RWPE1 (cell line): ENCODE data around the gene PDE4D.

Experiments
- CTCF ChIA-PET: fragments of 350-600 bp; sonication (Branson Sonifier 250); formaldehyde crosslinking; extraction: SDS; loops from one replicate; lab custom pipeline; 2021; lab: Yijun Ruan, JAX
- POLR2A ChIA-PET: fragments of 400-600 bp; formaldehyde crosslinking; extraction: SDS; loops from one replicate; lab custom pipeline; 2020; ENCODE audit warnings: antibody characterized with exemption; ENCODE audit not compliant: low non-redundant PET; lab: Yijun Ruan, JAX
- DNase-seq: peaks from one replicate; pipeline ENCODE4 v3.0.0; 2012; ENCODE audit warnings: low spot score
- H3K27ac ChIP-seq: fragments of 450-650 bp; 2 replicates; pipeline ENCODE4 v1.5.1; 2017
- TF ChIP-seq, protein P1 (sequence below): fragments of 450-650 bp; conservative IDR thresholded peaks from 2 replicates; pipeline ENCODE4 v1.5.1; 2017; ENCODE audit warnings: low read depth, mild to moderate bottlenecking

PDE4D gene

DNA sequence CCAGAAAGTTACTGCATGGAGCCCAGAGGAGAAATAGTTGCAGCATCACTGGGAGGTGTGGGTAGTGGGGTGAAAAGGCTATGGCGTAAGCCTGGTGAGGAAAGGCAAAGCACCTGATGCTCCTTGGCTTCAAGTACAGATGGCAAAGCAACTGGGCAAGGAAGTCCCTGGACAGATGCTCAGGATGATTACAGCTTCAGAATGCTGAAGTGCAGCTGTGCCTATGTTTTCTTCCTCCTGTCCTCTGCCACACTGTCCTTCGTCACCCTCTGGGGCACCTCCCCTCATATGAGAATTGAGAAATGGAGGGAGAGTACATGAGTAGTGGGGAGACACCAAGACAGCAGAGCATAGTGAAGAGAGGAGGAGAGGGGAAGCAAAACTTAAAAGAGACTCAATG, 328.0 kb downstream of the PDE4D start:
- no peak for DNase-seq
- TF ChIP-seq, protein P1, sequence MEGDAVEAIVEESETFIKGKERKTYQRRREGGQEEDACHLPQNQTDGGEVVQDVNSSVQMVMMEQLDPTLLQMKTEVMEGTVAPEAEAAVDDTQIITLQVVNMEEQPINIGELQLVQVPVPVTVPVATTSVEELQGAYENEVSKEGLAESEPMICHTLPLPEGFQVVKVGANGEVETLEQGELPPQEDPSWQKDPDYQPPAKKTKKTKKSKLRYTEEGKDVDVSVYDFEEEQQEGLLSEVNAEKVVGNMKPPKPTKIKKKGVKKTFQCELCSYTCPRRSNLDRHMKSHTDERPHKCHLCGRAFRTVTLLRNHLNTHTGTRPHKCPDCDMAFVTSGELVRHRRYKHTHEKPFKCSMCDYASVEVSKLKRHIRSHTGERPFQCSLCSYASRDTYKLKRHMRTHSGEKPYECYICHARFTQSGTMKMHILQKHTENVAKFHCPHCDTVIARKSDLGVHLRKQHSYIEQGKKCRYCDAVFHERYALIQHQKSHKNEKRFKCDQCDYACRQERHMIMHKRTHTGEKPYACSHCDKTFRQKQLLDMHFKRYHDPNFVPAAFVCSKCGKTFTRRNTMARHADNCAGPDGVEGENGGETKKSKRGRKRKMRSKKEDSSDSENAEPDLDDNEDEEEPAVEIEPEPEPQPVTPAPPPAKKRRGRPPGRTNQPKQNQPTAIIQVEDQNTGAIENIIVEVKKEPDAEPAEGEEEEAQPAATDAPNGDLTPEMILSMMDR, result no peak
- no peak overlapping the region for H3K27ac ChIP-seq
- ChIA-PET CTCF (no interaction called here), POLR2A (no interaction called here)

DNA sequence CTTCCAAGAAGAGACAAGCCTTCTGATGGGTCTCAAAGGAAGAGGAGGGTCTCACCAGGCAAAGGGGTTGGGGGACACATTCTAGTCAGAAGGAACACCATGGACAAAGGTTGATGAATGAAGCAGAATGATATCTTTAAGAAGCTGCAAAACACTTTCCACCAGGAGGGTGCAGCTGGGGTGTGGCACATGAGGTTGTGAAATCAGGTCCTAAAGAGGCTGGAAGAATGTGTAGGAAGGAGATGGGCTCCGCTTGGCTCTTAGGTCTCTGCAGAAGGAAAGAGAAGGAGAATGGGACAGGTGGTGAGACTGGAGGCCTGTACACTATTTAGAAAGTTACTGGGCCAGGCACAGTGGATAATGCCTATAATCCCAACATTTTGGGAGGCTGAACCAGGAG, 328.6 kb downstream of the PDE4D start:
- ChIA-PET POLR2A (no interaction called here), CTCF (no interaction called here)
- H3K27ac ChIP-seq, result no peak overlapping the region
- TF ChIP-seq, protein P1, result no peak
- DNase-seq, result no peak

DNA sequence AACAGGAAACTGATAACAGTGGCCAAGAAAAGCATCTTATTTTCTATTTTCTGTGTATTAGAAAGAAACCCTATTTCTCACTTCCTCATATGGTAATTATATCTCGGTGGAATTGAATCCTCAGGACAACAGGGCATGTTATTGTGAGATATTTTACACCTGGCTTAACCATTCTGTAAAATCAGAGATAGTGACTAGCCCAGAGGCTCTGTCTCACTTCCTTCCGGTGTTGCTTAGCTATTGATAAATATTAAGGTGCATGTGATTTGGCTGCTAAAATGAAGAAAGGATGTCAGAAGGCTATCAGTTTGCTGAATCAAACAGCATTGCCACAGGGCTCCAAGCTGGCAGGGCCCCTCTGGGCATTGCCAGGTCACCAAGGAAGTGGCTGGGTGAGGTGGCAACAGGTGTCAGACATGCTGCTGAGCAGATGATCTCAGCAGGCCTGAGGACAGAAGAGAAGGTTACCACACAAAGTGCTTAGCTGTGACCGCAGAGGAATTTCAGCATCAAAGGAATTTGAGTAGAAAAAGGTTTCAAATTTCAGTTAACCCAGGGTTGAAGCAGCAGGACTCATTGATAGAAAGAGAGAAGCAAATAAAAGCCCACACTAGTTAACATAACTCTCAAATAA, 330.7 kb downstream of the PDE4D start:
- TF ChIP-seq, protein P1, result no peak
- ChIA-PET CTCF (no interaction called here), POLR2A (no interaction called here)
- H3K27ac ChIP-seq, result no peak overlapping the region
- DNase-seq, result peak; percentile 21

DNA sequence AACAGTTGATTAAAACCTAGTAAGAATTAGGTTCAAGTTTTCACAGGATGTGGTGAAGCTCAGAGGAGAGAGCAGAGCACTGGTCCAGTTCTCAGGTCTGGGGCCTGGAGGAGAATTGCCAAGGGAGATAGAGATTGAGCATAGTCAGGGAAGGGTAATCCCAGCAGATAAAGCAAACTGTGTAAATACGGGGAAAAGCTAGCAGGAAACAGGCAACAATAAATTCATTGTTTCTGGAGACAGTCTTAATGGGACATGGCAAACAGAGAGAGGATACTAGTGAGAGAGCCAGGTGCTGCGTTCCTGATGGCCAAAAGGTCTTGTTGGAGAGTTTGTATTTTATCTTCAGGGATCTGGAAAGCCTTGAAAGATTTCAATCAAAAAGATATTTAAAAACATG, 333.0 kb downstream of the PDE4D start:
- ChIA-PET POLR2A (no interaction called here), CTCF (interaction anchor here (0.6 to 0.7 kb wide), 2 partner anchors 97 to 518 kb away, joined by 3 read pairs; no protein-coding TSS in a partner anchor)
- DNase-seq, result no peak
- no peak overlapping the region for H3K27ac ChIP-seq
- TF ChIP-seq, protein P1, result no peak

DNA sequence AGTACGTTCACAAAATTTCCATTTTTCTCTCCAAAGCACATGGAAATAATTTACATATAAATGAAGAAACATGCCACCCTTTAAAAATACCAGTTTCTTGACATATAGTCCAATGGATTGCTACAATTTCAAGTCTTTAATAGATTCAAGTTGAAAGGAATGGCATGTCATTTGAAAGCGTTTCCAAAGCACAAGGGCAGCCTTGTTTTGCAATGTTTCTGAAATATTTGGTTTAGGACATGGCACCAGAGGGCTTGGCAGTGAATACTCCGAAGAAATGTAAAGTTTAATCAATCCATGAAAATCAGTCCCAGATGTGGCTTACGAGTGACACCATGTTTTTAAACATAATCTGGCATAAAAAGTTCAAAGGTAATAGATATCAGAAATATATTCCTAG, 333.7 kb downstream of the PDE4D start:
- no peak overlapping the region for H3K27ac ChIP-seq
- DNase-seq, result no peak
- POLR2A ChIA-PET, result no interaction called here
- CTCF ChIA-PET, result interaction anchor here (0.6 kb wide), 1 partner anchor 114 kb away, joined by 3 read pairs; no protein-coding TSS in a partner anchor
- TF ChIP-seq, protein P1, result no peak

DNA sequence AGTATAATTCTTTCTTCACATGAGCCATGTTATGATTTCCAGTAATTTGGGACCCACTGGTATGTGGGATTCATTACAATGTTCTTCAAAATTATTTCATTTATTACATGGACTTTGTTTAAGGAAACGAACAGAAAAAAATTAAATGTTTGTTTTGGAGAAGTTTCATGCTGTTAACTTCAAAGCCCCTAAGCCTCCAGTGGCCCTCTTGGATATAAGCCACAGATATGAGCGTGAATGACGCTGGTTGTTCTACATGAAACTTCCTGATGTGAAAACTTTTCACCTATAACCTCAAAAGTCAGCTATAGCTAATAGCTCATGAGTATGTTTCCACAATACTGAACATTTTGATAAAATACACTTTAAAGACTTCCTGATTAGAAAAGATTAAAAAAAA, 334.2 kb downstream of the PDE4D start:
- H3K27ac ChIP-seq, result no peak overlapping the region
- ChIA-PET CTCF (interaction anchor here (0.6 kb wide), 1 partner anchor 114 kb away, joined by 3 read pairs; no protein-coding TSS in a partner anchor), POLR2A (no interaction called here)
- TF ChIP-seq, protein P1, result no peak
- no peak for DNase-seq
